ENCODE results near the gene SLC27A6.
"Not testable (repeated sequence)": the region's sequence is repeated elsewhere in the genome, so short reads cannot be mapped to it uniquely, and the experiment has no call there.

Gene SLC27A6

GRCh38 chr5:128965011-128965637 lies at the start of gene SLC27A6:
Gene SLC27A6 (plus strand): TSS chr5:128965488. CDS start chr5:128966138, 650 bp downstream.
- DNase-seq (ENCODE audit: low spot score) = no peak

GRCh38 chr5:128919542-128919941 lies 45.7 kb upstream of the SLC27A6 start:
- no peak for DNase-seq (ENCODE audit: low spot score)

GRCh38 chr5:128920345-128921215 lies 44.7 kb upstream of the SLC27A6 start:
- DNase-seq (ENCODE audit: low spot score) = no peak

DNA sequence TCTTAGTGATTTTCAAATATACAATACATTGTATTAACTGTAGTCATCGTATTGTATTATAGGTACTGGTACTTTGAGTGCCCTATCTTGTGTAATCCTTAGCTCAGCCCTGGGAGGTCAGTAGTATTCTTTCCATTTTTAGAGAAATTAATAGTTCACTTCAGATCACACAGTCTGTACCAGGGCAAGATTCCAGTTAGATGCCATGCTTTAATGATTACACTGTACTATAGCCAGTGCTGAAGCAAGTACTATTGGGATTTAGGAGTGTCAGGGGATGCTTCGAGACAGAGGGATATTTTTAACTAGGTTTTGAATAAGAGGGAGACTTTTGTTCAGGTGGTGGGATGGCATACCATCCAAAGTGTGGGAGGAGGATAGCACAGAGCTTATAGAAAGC lies 41.0 kb upstream of the SLC27A6 start:
- no peak for DNase-seq (ENCODE audit: low spot score)

- DNase-seq (ENCODE audit: low spot score) = no peak
Observed at GRCh38 chr5:128925973-128926372, 39.3 kb upstream of the SLC27A6 start.

DNA sequence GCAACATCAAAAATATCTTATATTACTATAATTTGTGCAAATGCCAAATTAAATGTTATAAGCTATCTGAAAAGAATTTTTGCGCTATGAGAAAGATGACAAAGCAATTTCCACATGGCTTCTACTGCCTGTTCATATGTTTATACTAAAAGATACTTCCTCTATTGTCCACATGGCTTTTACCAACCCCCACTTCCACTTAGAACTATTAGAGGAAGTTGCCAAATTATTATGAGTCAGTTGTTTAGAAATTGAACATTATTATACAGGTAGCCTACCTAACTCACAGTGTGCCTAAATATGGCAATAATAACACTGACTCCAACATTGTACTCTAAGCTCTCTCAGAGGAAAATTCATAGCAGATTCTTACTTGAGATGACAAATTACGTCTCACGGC lies 37.6 kb upstream of the SLC27A6 start:
- DNase-seq (ENCODE audit: low spot score) = no peak

DNA sequence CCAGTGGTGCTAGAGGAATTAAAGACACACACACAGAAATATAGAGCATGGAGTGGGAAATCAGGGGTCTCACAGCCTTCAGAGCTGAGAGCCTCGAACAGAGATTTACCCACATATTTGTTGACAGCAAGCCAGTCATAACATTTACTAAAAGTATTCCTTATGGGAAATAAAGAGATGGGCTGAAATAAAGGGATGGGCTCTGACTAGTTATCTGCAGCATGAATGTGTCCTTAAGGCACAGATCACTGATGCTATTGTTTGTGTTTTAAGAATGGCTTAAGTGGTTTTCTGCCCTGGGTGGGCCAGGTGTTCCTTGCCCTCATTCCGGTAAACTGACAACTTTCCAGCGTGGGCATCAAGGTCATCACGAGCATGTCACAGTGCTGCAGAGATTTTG lies 33.1 kb upstream of the SLC27A6 start:
- DNase-seq (ENCODE audit: low spot score) = not testable (repeated sequence)

GRCh38 chr5:128943100-128943499 lies 22.2 kb upstream of the SLC27A6 start:
- DNase-seq (ENCODE audit: low spot score) = not testable (repeated sequence)

DNA sequence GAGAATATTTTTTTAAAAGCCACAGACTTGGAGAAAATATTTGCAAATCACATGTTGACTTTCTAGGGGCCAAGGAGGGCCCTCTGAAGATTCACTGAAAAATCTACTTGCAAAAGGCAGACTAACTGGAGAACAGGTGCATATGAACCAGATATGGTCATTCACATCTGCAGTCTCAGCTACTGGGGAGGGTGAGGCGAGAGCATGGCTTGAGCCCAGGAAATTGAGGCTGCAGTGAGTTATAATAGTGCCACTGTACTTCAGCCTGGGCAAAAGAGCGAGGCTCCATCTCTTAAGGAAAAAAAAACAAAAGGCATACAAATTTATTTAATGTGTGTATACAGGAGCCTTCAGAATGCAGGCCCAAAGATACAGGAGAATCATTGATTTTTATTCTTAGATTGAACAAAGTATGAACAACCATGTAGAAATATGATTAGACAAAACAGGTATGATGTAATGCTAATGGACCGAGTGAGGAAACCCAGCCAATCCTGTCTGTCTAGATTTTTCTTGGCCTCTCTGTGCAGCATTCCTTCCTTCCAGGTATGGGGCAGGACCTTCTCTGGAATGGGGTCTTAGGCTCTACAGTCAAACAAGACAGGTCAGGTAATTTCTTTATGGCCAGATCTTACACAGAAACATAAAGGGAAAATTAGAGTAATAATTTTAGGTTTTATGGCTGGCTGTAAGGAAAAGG lies 15.3 kb upstream of the SLC27A6 start:
- DNase-seq (ENCODE audit: low spot score) = no peak

DNA sequence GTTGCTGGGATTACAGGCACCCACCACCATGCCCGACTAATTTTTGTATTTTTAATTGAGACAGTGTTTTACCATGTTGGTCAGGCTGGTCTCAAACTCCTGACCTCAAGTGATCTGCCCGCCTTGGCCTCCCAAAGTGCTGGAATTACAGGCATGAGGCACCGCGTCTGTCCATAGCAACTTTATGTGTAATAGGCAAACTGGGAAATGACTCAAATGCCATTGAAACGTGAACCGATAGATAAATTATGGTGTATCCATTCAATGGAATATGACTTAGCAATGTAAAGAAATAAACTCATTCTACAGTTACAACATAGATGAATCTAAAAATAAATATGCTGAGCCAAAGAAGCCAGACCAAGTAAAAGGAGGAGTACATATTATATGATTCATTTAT lies 14.0 kb upstream of the SLC27A6 start:
- not testable (repeated sequence) for DNase-seq (ENCODE audit: low spot score)

GRCh38 chr5:128956164-128956563 lies 9.1 kb upstream of the SLC27A6 start:
- no peak for DNase-seq (ENCODE audit: low spot score)

- no peak for DNase-seq (ENCODE audit: low spot score)
Observed at GRCh38 chr5:128962211-128962610, 3.1 kb upstream of the SLC27A6 start.

DNA sequence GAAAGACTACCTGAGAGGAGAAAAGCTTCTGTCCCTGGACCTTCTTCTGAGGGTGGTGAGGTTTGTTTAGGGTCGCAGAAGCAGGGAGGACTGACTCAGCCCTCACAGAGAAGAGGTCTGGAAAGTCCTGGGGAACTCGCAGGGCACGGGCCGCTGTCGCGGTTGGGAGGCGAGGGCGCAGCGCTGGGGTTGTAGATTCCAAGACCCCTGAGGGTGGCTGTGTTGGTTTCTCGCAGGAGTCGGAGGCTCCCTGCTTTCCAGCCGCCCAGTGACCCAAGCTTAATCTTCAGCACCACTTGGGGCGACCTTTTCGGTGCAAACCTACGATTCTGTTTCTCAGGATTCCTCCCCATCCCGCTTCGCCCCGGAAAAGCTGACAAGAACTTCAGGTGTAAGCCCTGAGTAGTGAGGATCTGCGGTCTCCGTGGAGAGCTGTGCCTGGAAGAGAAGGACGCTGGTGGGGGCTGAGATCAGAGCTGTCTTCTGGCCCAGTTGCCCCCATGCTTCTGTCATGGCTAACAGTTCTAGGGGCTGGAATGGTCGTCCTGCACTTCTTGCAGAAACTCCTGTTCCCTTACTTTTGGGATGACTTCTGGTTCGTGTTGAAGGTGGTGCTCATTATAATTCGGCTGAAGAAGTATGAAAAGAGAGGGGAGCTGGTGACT lies 482 bp downstream of the SLC27A6 start:
- DNase-seq (ENCODE audit: low spot score) = no peak

DNA sequence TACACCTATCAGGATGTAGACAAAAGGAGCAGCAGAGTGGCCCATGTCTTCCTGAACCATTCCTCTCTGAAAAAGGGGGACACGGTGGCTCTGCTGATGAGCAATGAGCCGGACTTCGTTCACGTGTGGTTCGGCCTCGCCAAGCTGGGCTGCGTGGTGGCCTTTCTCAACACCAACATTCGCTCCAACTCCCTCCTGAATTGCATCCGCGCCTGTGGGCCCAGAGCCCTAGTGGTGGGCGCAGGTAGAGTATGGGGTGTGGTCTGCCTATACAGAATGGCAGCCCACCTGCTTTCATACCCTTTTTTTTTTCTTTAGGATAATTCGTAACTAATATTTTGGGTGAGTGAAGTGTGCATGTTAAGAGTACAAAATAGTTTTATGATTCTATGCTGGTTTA lies 1.1 kb downstream of the SLC27A6 start:
- DNase-seq (ENCODE audit: low spot score) = no peak

DNA sequence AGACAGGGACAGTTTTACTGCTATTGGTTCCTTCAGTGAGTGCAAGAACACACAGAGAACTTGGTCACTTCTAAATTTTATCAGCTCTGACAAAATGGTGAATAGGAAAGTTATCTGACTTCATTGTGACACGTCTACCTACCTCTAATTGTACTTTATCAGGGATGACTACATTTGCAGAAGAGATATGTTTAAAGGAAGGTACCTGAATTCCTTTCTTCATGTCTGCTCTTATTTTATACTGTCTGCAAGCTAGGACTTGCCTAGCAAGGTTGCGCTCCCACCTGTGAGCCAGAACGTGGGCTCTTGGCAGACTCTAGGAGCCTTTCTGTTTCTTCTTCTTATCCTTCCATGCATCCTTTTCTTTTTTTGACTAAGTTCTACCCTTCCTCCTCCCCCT lies 1.6 kb downstream of the SLC27A6 start:
- DNase-seq (ENCODE audit: low spot score) = no peak

- no peak for DNase-seq (ENCODE audit: low spot score)
Observed at GRCh38 chr5:128973244-128973643, 8.0 kb downstream of the SLC27A6 start.

GRCh38 chr5:128974567-128974966 lies 9.3 kb downstream of the SLC27A6 start:
- no peak for DNase-seq (ENCODE audit: low spot score)

GRCh38 chr5:128979761-128980160 lies 14.5 kb downstream of the SLC27A6 start:
- no peak for DNase-seq (ENCODE audit: low spot score)

GRCh38 chr5:128980917-128981316 lies 15.6 kb downstream of the SLC27A6 start:
- no peak for DNase-seq (ENCODE audit: low spot score)

- DNase-seq (ENCODE audit: low spot score) = no peak
Observed at GRCh38 chr5:128984480-128984879, 19.2 kb downstream of the SLC27A6 start.

DNA sequence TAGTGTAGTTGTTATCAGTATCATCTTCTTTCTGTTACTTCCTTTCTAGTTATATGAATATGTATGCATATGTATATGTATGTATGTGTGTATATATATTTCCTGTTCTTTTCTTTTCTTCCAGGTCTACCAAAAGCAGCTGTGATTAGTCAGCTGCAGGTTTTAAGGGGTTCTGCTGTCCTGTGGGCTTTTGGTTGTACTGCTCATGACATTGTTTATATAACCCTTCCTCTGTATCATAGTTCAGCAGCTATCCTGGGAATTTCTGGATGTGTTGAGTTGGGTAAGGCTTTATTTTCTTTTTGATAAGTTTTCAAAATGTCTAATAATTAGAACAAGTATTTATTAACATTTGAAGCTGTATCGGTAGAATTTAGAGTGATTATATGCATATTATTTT lies 23.2 kb downstream of the SLC27A6 start:
- no peak for DNase-seq (ENCODE audit: low spot score)

GRCh38 chr5:129001841-129002526 lies 36.7 kb downstream of the SLC27A6 start:
- no peak for DNase-seq (ENCODE audit: low spot score)

All from activated CD4-positive, alpha-beta T cell treated with anti-CD3 and anti-CD28 coated beads, Interleukin-2, Interleukin-4, amounts not matched to agents 100 ng/mL and 50 ng/mL, durations not matched to agents 16 hours and 8 hours (primary cell).